Femur (tissue), 1 donor: ENCODE data around the gene KIFBP.
"Not testable (repeated sequence)": the region's sequence is repeated elsewhere in the genome, so short reads cannot be mapped to it uniquely, and the experiment has no call there.

Source experiments
- DNase-seq: peaks from one replicate; pipeline ENCODE4 v3.0.0-alpha.2; 2017

Gene KIFBP

GRCh38 chr10:68988530-68989316 lies at the start of gene KIFBP:
TSS of gene KIFBP (plus strand) at chr10:68988803. CDS start at chr10:68988833, 30 bp downstream.
- peak; percentile 97 for DNase-seq

- no peak for DNase-seq
These were observed 49.7 kb upstream of the KIFBP start for GRCh38 chr10:68938884-68939283.

GRCh38 chr10:68940917-68941316 lies 47.7 kb upstream of the KIFBP start:
- not testable (repeated sequence) for DNase-seq

- DNase-seq = no peak
These were observed 38.0 kb upstream of the KIFBP start for GRCh38 chr10:68950598-68950997.

GRCh38 chr10:68954904-68955303 lies 33.7 kb upstream of the KIFBP start:
- DNase-seq = no peak

GRCh38 chr10:68955355-68955831 lies 33.2 kb upstream of the KIFBP start:
- DNase-seq = peak; percentile 21

- DNase-seq = peak; percentile 96
These were observed 32.6 kb upstream of the KIFBP start, which contains the start of gene DDX21 for GRCh38 chr10:68955832-68956532. TSS of gene DDX21 (plus strand) at chr10:68956170. CDS start at chr10:68956226, 56 bp downstream.

GRCh38 chr10:68957284-68957615 lies 31.4 kb upstream of the KIFBP start:
- no peak for DNase-seq

GRCh38 chr10:68957654-68958053 lies 30.9 kb upstream of the KIFBP start:
- DNase-seq = no peak

GRCh38 chr10:68959695-68960527 lies 28.7 kb upstream of the KIFBP start:
- DNase-seq = no peak

- no peak for DNase-seq
These were observed 25.5 kb upstream of the KIFBP start for GRCh38 chr10:68963151-68963550.

- DNase-seq = no peak
These were observed 14.6 kb upstream of the KIFBP start for GRCh38 chr10:68973975-68974374.

GRCh38 chr10:68975936-68976473 lies 12.6 kb upstream of the KIFBP start:
- not testable (repeated sequence) for DNase-seq

- not testable (repeated sequence) for DNase-seq
These were observed 8.9 kb upstream of the KIFBP start for GRCh38 chr10:68979738-68980137.

GRCh38 chr10:68981074-68981473 lies 7.5 kb upstream of the KIFBP start:
- no peak for DNase-seq

- no peak for DNase-seq
These were observed 6.2 kb upstream of the KIFBP start for GRCh38 chr10:68982389-68982788.

- no peak for DNase-seq
These were observed 992 bp upstream of the KIFBP start for GRCh38 chr10:68987611-68988010.

- no peak for DNase-seq
These were observed 851 bp downstream of the KIFBP start for GRCh38 chr10:68989317-68989990.

- peak; percentile 24 for DNase-seq
These were observed 4.2 kb downstream of the KIFBP start for GRCh38 chr10:68992636-68993440.

GRCh38 chr10:68997211-68997610 lies 8.6 kb downstream of the KIFBP start:
- DNase-seq = no peak

- no peak for DNase-seq
These were observed 16.2 kb downstream of the KIFBP start for GRCh38 chr10:69004821-69005220.
